Gastroesophageal sphincter (tissue), 4 donors: Measurements from ENCODE around the gene VGF. TPM values are rescaled to one million over a fixed set of nuclear protein-coding genes. Genes with fewer than 3 reads are reported as not detected.
A peak's percentile ranks its signal among the peaks of the same experiment; 100 is the strongest.

Experiments used
- ATAC-seq: fragments of 150-250 bp; one replicate; pipeline ENCODE4 v1.9.1; 2016; ENCODE audit warnings: mild to moderate bottlenecking, moderate library complexity
- H3K27ac ChIP-seq, 4 donors: fragments of 200-600 bp; sonication (generic) in 3 of 4; 1 replicate in 3 of 4; 2 replicates in 1 of 4; pipeline ENCODE4 v1.5.1; 2016 to 2019
- H3K27me3 ChIP-seq: fragments of 200-600 bp; sonication (generic); one replicate; pipeline ENCODE4 v1.5.1; 2019
- H3K36me3 ChIP-seq, 2 donors: fragments of 200-600 bp; sonication (generic); one replicate each; pipeline ENCODE4 v1.5.1; 2019; ENCODE audit warnings: control low read depth in 1 of 2
- H3K4me1 ChIP-seq, 3 donors: fragments of 200-600 bp; sonication (generic); 1 replicate in 2 of 3; 2 replicates in 1 of 3; pipeline ENCODE4 v1.5.1; 2016 to 2019; ENCODE audit warnings: control low read depth in 2 of 3
- H3K4me3 ChIP-seq, 2 donors: fragments of 200-600 bp; sonication (generic); one replicate each; pipeline ENCODE4 v1.5.1; 2019; ENCODE audit warnings: mild to moderate bottlenecking in 1 of 2, moderate library complexity in 1 of 2
- H3K9me3 ChIP-seq, 3 donors: fragments of 200-600 bp; sonication (generic); one replicate each; pipeline ENCODE4 v1.5.1; 2017 to 2019; ENCODE audit warnings: control low read depth in 2 of 3
- CTCF ChIP-seq, 4 experiments: fragments of 200-600 bp in 2 of 4; fragments of 450-650 bp in 2 of 4; sonication (generic) in 1 of 4; IDR thresholded peaks; one replicate each; pipeline ENCODE4 v1.5.1; 2017 to 2019; ENCODE audit warnings: antibody characterized with exemption in 4 of 4, mild to moderate bottlenecking in 2 of 4, moderate library complexity in 2 of 4
- EP300 ChIP-seq: sonication (generic); formaldehyde crosslinking; IDR thresholded peaks from one replicate; pipeline ENCODE4 v1.6.1; 2017; ENCODE audit warnings: antibody characterized with exemption, mild to moderate bottlenecking
- POLR2A ChIP-seq, 2 donors: fragments of 450-650 bp; IDR thresholded peaks; one replicate each; pipeline ENCODE4 v1.6.1; 2017; ENCODE audit warnings: antibody characterized with exemption in 2 of 2, mild to moderate bottlenecking in 2 of 2, moderate library complexity in 1 of 2
- POLR2AphosphoS5 ChIP-seq: sonication (generic); formaldehyde crosslinking; IDR thresholded peaks from one replicate; pipeline ENCODE4 v1.6.1; 2017; ENCODE audit warnings: antibody characterized with exemption
- WGBS, 2 donors: methylation state at CpG; one replicate each; pipeline ENCODE4 v1.1.5; 2018; ENCODE audit warnings: low coverage in 1 of 2; 5-methylcytosine and 5-hydroxymethylcytosine counted together
- total RNA-seq, 4 donors: library from RNA; depleted of rRNA; stranded (reverse); fragments of >200 nt; gene quantifications; one replicate each; pipeline ENCODE4 v1.1.0, GENCODE V29; 2016

VGF gene
- under 1 TPM in 2 of 4 donors, not detected in 2; 0.25 to 0.27 TPM for total RNA-seq

- H3K4me3 ChIP-seq = peak within 1 kb of the TSS in 1 of 2 donors; percentile 46
These were observed at the start of gene VGF for GRCh38 chr7:101165075-101165957. Gene VGF (minus strand): TSS chr7:101165569. CDS start chr7:101164843, 726 bp downstream.

DNA sequence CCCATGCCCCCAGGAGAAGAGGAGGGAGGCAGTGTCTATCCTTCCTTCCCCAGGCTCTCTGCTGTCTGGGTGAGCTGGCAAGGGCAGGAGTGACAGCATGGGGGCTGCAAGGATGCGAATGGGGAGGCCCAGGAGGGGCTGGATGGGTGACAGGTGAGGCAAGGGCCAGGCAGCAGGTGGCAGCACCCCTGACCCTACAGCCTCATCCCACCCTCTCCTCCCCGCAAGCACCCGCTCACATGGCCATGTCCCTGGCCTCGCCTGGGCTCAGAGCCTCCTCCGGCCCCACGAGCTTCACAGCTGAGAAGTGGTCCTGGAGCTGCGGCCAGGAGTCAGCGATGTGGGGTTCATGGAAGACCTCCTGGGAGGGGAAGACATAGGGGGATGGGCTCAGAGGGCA is 46.6 kb upstream of the VGF start:
- H3K27me3 ChIP-seq = no peaks in the 10 kb centered on the region
- no peaks in the 10 kb centered on the region for H3K9me3 ChIP-seq
- peaks cover 0 to 91% of the 10 kb centered on the region in 2 donors for H3K36me3 ChIP-seq
- WGBS, 2 donors = 82% methylated on average over 3 of the region's 8 CpGs; no CpG with 5 or more reads in 1 of the 2 donors
- H3K27ac ChIP-seq = no peak overlapping the region
- ATAC-seq = no peak
- peaks cover 0 to 25% (median 8%) of the 10 kb centered on the region in 3 donors for H3K4me1 ChIP-seq
- no peak overlapping the region for H3K4me3 ChIP-seq
- TF ChIP-seq POLR2AphosphoS5 (no peak), CTCF (IDR thresholded peaks at IDR 0.05) (no peak), EP300 (no peak), POLR2A (IDR thresholded peaks at IDR 0.05) (no peak)

More at GRCh38 chr7:101165075-101165957, at the start of gene VGF:
- WGBS, 2 donors = 3 to 8% methylated on average over 5 to 18 of the region's 74 CpGs
- no peak for TF ChIP-seq EP300
- peak; percentile 44 for TF ChIP-seq POLR2AphosphoS5
- Histone ChIP-seq H3K27me3 (peaks cover 100% of the 10 kb centered on the region), H3K9me3 (no peaks in the 10 kb centered on the region), H3K4me1 (peaks cover 0 to 52% (median 30%) of the 10 kb centered on the region in 3 donors), H3K27ac (no peak within 1 kb of the TSS), H3K36me3 (peaks cover 0 to 14% of the 10 kb centered on the region in 2 donors)
- peak; percentile 78 for ATAC-seq

- ATAC-seq = no peak
- Histone ChIP-seq H3K27me3 (no peaks in the 10 kb centered on the region), H3K36me3 (peaks cover 0 to 97% of the 10 kb centered on the region in 2 donors), H3K4me3 (no peak overlapping the region), H3K9me3 (no peaks in the 10 kb centered on the region), H3K4me1 (peaks cover 0 to 20% (median 6%) of the 10 kb centered on the region in 3 donors), H3K27ac (no peak overlapping the region)
- WGBS, 2 donors = no CpG with 5 or more reads among the region's 24 CpGs
- TF ChIP-seq CTCF (IDR thresholded peaks at IDR 0.05) = no peak
- no peak for TF ChIP-seq POLR2AphosphoS5
- no peak for TF ChIP-seq EP300
- no peak for TF ChIP-seq POLR2A (IDR thresholded peaks at IDR 0.05)
These were observed 46.1 kb upstream of the VGF start for GRCh38 chr7:101211501-101211900.

DNA sequence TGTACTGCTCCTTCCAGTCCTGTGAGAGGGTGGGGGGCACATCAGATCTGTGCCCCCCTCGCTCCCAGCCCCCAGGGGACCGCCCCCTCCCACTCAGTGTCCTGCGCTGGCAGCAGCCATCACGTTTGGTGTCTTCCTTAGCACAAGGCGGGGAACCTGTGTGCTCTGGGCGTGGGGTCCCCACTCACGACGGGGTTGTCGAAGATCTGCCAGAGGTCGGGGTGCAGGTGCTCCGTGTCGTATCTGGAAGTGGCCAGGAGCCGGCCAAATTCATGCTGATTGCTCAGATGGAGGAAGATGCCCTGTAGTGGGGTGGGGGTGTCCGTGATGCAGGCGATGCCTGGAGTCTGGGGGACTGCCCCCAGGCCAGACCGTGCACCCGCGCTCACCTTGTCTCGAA is 44.8 kb upstream of the VGF start:
- no peak for ATAC-seq
- WGBS, 2 donors = 40% methylated on average over 1 of the region's 19 CpGs; no CpG with 5 or more reads in 1 of the 2 donors
- Histone ChIP-seq H3K4me3 (no peak overlapping the region), H3K36me3 (peaks cover 0 to 96% of the 10 kb centered on the region in 2 donors), H3K4me1 (peaks cover 0 to 7% (median 0%) of the 10 kb centered on the region in 3 donors), H3K27me3 (no peaks in the 10 kb centered on the region), H3K9me3 (no peaks in the 10 kb centered on the region), H3K27ac (no peak overlapping the region)
- TF ChIP-seq POLR2A (IDR thresholded peaks at IDR 0.05) (no peak), POLR2AphosphoS5 (no peak), CTCF (IDR thresholded peaks at IDR 0.05) (no peak), EP300 (no peak)

DNA sequence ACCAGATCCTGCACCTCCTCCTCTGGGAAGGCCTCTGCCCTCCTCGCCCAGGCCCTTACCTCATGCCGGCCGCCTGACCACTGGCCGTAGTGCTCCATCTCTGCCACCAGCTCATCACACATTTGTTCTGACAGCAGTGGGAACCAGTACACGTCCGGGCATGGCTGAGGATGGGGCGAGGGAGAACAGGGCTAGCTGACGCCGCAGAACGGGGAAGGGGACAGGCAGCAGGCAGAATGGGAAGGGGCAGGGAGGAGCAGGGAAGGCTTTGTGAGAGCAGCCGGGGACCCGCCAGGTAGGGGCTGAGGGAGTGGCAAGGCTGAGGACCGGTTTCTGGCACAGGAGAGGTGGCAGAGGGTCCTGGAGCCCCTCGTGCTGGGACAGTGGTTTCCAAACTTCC is 43.4 kb upstream of the VGF start:
- Histone ChIP-seq H3K4me3 (no peak overlapping the region), H3K9me3 (no peaks in the 10 kb centered on the region), H3K36me3 (peaks cover 0 to 82% of the 10 kb centered on the region in 2 donors), H3K4me1 (no peaks in the 10 kb centered on the region), H3K27ac (no peak overlapping the region), H3K27me3 (peaks cover under 1% of the 10 kb centered on the region)
- ATAC-seq = no peak
- WGBS, 2 donors = 87 to 93% methylated on average over 8 of the region's 14 CpGs
- no peak for TF ChIP-seq EP300
- TF ChIP-seq POLR2AphosphoS5 = no peak
- no peak for TF ChIP-seq POLR2A (IDR thresholded peaks at IDR 0.05)
- TF ChIP-seq CTCF (IDR thresholded peaks at IDR 0.05) = no peak
